Esophagus muscularis mucosa (tissue), 3 donors: Measurements from ENCODE around the gene MAB21L1.

Experiments used
- EP300 ChIP-seq: sonication (generic); formaldehyde crosslinking; IDR thresholded peaks from one replicate; pipeline ENCODE4 v1.6.1; 2017; ENCODE audit warnings: antibody characterized with exemption
- POLR2AphosphoS5 ChIP-seq, 2 donors: sonication (generic); formaldehyde crosslinking; IDR thresholded peaks; one replicate each; pipeline ENCODE4 v1.6.1; 2017; ENCODE audit warnings: antibody characterized with exemption in 2 of 2

DNA sequence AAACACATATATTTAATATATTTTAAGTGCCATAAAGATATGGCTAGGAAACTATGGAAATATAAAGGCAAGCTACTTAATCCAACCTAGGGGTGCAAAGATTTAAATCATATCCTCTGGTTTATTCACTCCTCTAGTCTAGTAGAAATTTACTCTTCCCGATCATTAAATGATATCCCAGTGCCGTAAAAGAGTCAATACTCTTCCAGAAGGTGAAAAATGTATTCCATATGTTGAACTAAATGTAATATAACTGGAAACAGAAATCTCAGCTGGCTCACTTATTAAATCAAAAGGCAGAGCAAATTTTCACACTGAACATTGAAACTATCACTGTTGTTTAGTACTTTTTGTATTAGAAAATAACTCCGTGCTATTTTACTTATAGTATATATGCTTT, 11.1 kb downstream of the MAB21L1 start:
- no peak for TF ChIP-seq EP300
- no peak for TF ChIP-seq POLR2AphosphoS5 (IDR thresholded peaks at IDR 0.05)
